Tibial artery (tissue), 4 donors: ENCODE results near the gene NACC1.
"Not testable (repeated sequence)": the region's sequence is repeated elsewhere in the genome, so short reads cannot be mapped to it uniquely, and the experiment has no call there.

Experiments
- DNase-seq, 2 donors: peaks; one replicate each; pipeline ENCODE4 v3.0.0-alpha.2; 2019
- H3K27ac ChIP-seq, 2 donors: fragments of 200-600 bp; sonication (generic) in 1 of 2; 1 replicate in 1 of 2; 2 replicates in 1 of 2; pipeline ENCODE4 v1.5.1; 2018 to 2019; ENCODE audit warnings: mild to moderate bottlenecking in 1 of 2
- H3K27me3 ChIP-seq, 2 donors: fragments of 200-600 bp; sonication (generic) in 1 of 2; one replicate each; pipeline versions ENCODE4 v1.5.1 to v1.6.0; 2016 to 2019
- H3K36me3 ChIP-seq, 3 donors: fragments of 200-600 bp; sonication (generic) in 2 of 3; one replicate each; pipeline ENCODE4 v1.5.1; 2016 to 2019; ENCODE audit warnings: mild to moderate bottlenecking in 2 of 3
- H3K4me1 ChIP-seq, 4 donors: fragments of 200-600 bp; sonication (generic) in 2 of 4; 1 replicate in 3 of 4; 2 replicates in 1 of 4; pipeline ENCODE4 v1.5.1; 2016 to 2019
- H3K4me3 ChIP-seq, 2 donors: fragments of 200-600 bp; sonication (generic) in 1 of 2; 1 replicate in 1 of 2; 2 replicates in 1 of 2; pipeline ENCODE4 v1.5.1; 2018 to 2019; ENCODE audit warnings: mild to moderate bottlenecking in 2 of 2
- H3K9me3 ChIP-seq, 3 donors: fragments of 200-600 bp; sonication (generic) in 1 of 3; one replicate each; pipeline ENCODE4 v1.5.1; 2016 to 2019
- intact Hi-C: fragments of 100-400 bp; cut with DNase I; formaldehyde crosslinking; loops from one replicate; pipeline ENCODE4 v1.15.0; 2023; ENCODE audit warnings: low total_unique reads
- TF ChIP-seq, protein P1 (sequence below), 2 experiments: fragments of 200-600 bp in 1 of 2; fragments of 450-650 bp in 1 of 2; IDR thresholded peaks; one replicate each; pipeline ENCODE4 v1.5.1; 2017 to 2019; ENCODE audit warnings: antibody characterized with exemption in 2 of 2, mild to moderate bottlenecking in 1 of 2, moderate library complexity in 1 of 2

Gene NACC1

DNA sequence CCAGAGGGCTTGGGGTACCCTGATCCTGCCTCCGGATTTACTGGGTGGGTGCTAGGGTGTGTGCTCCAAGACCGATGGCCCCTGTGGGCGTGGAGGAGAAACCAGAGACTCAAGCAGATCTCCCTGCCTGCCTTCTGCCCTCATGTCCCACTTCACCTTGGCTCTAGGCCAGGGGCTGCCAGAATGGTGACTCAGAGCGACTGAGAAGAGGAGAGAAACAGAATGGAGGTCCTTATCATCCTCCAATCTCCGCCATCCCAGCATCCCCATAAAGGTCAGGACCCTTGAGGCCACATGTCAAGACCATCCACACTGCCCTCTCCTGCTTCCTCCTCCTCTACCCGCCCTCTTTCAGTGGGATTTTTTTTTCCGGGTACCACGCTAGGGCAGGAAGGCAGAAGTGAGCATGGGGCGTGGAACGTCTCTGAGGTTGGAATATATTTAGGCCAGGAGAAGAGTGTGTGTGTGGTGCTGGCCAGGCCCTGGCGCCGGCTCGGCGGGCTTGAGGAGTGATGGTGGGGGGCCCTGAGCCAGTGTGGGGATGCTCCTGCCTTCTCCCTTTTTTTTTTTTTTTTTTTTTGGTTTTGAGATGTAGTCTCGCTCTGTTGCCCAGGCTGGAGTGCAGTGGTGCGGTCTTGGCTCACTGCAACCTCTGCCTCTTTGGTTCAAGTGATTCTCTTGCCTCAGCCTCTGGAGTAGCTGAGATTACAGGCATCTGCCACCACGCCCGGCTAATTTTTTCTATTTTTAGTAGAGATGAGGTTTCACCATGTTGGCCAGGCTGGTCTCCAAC, 54.5 kb downstream of the NACC1 start:
- TF ChIP-seq, protein P1, sequence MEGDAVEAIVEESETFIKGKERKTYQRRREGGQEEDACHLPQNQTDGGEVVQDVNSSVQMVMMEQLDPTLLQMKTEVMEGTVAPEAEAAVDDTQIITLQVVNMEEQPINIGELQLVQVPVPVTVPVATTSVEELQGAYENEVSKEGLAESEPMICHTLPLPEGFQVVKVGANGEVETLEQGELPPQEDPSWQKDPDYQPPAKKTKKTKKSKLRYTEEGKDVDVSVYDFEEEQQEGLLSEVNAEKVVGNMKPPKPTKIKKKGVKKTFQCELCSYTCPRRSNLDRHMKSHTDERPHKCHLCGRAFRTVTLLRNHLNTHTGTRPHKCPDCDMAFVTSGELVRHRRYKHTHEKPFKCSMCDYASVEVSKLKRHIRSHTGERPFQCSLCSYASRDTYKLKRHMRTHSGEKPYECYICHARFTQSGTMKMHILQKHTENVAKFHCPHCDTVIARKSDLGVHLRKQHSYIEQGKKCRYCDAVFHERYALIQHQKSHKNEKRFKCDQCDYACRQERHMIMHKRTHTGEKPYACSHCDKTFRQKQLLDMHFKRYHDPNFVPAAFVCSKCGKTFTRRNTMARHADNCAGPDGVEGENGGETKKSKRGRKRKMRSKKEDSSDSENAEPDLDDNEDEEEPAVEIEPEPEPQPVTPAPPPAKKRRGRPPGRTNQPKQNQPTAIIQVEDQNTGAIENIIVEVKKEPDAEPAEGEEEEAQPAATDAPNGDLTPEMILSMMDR (IDR thresholded peaks at IDR 0.05) = no peak
- Histone ChIP-seq H3K36me3 (no peaks in the 10 kb centered on the region), H3K27ac (peak overlapping the region; percentile 78 to 79), H3K27me3 (no peaks in the 10 kb centered on the region), H3K4me1 (peaks cover 0 to 39% (median 33%) of the 10 kb centered on the region in 4 donors), H3K4me3 (peak overlapping the region in 1 of 2 donors; percentile 18), H3K9me3 (no peaks in the 10 kb centered on the region)
- peak; percentile 88 to 91 for DNase-seq
- intact Hi-C loops = no loop called here

GRCh38 chr19:13173139-13173737, 55.2 kb downstream of the NACC1 start:
- peak overlapping the region; percentile 78 to 79 for H3K27ac ChIP-seq
- no peaks in the 10 kb centered on the region for H3K9me3 ChIP-seq
- intact Hi-C loops = no loop called here
- no peaks in the 10 kb centered on the region for H3K36me3 ChIP-seq
- H3K27me3 ChIP-seq = no peaks in the 10 kb centered on the region
- H3K4me3 ChIP-seq = no peak overlapping the region
- DNase-seq = no peak
- peaks cover 0 to 32% (median 27%) of the 10 kb centered on the region in 4 donors for H3K4me1 ChIP-seq
- TF ChIP-seq, protein P1 (IDR thresholded peaks at IDR 0.05) = no peak

GRCh38 chr19:13176345-13176744, 58.3 kb downstream of the NACC1 start:
- no peak for DNase-seq

GRCh38 chr19:13177584-13177983, 59.5 kb downstream of the NACC1 start:
- H3K4me1 ChIP-seq = peaks cover 0 to 21% (median 18%) of the 10 kb centered on the region in 4 donors
- DNase-seq, H3K9me3 ChIP-seq, H3K36me3 ChIP-seq, H3K4me3 ChIP-seq, H3K27me3 ChIP-seq, intact Hi-C loops, H3K27ac ChIP-seq: not testable (repeated sequence)

More at GRCh38 chr19:13176345-13176744, 58.3 kb downstream of the NACC1 start:
- no peak overlapping the region for H3K27ac ChIP-seq
- TF ChIP-seq, protein P1 (IDR thresholded peaks at IDR 0.05) = no peak
- intact Hi-C loops = no loop called here
- H3K4me3 ChIP-seq = no peak overlapping the region
- H3K36me3 ChIP-seq = no peaks in the 10 kb centered on the region
- no peaks in the 10 kb centered on the region for H3K27me3 ChIP-seq
- H3K9me3 ChIP-seq = no peaks in the 10 kb centered on the region
- peaks cover 0 to 23% (median 19%) of the 10 kb centered on the region in 4 donors for H3K4me1 ChIP-seq

DNA sequence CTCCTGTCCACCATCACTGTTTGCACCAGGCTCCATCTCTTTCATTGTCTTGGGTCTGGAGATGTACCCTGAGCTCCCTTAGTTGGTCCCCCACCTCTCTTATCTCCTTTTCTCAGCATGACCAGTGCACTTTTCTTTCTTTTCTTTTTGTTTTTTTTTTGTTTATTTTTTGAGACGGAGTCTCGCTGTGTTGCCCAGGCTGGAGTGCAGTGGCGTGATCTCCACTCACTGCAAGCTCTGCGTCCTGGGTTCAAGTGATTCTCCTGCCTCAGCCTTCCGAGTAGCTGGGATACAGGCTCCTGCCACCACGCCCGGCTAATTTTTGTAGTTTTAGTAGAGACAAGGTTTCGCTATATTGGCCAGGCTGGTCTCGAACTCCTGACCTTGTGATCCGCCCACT, 60.2 kb downstream of the NACC1 start:
- H3K4me1 ChIP-seq = peaks cover 0 to 14% (median 12%) of the 10 kb centered on the region in 4 donors
- H3K36me3 ChIP-seq, DNase-seq, H3K27ac ChIP-seq, intact Hi-C loops, H3K9me3 ChIP-seq, H3K27me3 ChIP-seq, H3K4me3 ChIP-seq: not testable (repeated sequence)

DNA sequence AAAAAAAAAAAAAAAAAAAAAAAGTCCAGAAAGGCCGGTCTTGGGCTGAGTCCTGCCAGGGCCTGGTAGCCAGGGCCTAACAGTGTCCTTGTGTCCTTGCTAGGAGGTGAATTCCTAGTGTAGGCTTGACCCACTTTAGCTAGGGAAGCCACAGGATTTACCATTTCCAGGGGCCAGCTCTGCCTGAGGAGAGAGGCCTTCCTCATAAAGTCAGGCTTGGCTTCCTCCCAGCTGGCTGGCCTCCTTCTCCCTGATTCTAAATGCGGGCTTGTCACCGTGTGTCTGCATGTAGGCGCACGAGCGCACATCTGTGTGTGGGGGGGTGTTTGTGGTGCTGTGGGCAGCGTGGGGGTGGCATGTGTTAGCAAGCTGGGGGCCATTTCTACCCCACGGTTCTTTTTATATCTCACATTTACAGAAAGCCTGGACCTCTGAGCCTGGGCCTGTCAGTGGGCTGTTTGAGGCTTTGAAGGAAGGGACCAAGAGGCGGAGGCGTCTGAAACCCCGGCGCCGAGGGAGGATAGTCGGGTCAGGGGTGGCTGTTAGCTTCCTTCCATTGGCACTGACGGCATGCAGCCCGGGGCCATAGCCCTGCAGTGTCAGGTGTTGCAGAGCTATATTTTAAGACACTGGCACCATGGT, 63.8 kb downstream of the NACC1 start:
- Histone ChIP-seq H3K9me3 (no peaks in the 10 kb centered on the region), H3K36me3 (no peaks in the 10 kb centered on the region), H3K27ac (peak overlapping the region in 1 of 2 donors; percentile 10), H3K4me3 (no peak overlapping the region), H3K27me3 (no peaks in the 10 kb centered on the region), H3K4me1 (peaks cover 0 to 12% (median 11%) of the 10 kb centered on the region in 4 donors)
- peak; percentile 68 to 83 for DNase-seq
- intact Hi-C loops = no loop called here
- TF ChIP-seq, protein P1 (IDR thresholded peaks at IDR 0.05) = no peak

DNA sequence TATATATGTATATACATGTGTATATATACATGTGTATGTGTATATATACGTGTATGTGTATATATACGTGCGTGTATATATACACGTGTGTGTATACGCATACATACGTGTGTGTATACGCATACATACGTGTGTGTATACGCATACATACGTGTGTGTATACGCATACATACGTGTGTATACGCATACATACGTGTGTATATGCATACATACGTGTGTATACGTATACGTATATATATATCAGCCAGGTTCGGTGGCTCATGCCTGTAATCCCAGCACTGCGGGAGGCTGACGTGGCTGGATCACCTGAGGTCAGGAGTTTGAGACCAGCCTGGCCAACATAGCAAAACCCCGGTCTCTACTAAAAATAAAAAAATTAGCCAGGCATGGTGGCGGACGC, 66.9 kb downstream of the NACC1 start:
- peaks cover 0 to 12% (median 11%) of the 10 kb centered on the region in 4 donors for H3K4me1 ChIP-seq
- H3K27me3 ChIP-seq, H3K9me3 ChIP-seq, H3K36me3 ChIP-seq, H3K27ac ChIP-seq, DNase-seq, intact Hi-C loops, H3K4me3 ChIP-seq: not testable (repeated sequence)

DNA sequence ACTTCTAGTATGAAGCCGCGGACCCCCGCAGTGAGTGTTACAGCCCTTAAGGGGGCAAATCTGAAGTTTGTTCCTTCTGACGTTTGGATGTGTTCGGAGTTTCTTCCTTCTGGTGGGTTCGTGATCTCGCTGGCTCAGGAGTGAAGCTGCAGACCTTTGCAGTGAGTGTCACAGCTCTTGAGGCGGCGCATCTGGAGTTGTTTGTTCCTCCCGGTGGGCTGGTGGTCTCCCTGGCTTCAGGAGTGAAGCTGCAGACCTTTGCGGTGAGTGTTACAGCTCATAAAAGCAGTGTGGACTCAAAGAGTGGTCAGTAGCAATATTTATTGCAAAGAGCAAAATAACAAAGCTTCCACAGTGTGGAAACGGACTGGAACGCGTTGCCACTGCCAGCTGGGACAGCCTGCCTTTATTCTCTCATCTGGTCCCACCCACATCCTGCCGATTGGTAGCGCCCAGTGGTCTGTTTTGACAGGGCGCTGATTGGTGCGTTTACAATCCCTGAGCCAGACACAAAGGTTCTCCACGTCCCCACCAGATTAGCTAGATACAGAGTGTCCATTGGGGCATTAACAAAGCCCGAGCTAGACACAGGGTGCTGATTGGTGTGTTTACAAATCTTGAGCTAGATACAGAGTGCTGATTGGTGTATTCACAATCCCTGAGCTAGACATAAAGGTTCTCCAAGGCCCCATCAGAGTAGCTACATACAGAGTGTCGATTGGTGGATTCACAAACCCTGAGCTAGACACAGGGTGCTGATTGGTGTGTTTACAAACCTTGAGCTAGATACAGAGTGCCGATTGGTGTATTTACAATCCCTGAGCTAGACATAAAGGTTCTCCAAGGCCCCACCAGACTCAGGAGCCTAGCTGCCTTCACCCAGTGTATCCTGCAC, 67.9 kb downstream of the NACC1 start:
- DNase-seq, H3K36me3 ChIP-seq, H3K4me3 ChIP-seq, H3K9me3 ChIP-seq, intact Hi-C loops, H3K27me3 ChIP-seq, H3K27ac ChIP-seq: not testable (repeated sequence)
- peaks cover 0 to 12% (median 11%) of the 10 kb centered on the region in 4 donors for H3K4me1 ChIP-seq

GRCh38 chr19:13186688-13187087, 68.6 kb downstream of the NACC1 start:
- DNase-seq, H3K4me1 ChIP-seq, H3K27me3 ChIP-seq, H3K9me3 ChIP-seq, intact Hi-C loops, H3K4me3 ChIP-seq, H3K36me3 ChIP-seq, H3K27ac ChIP-seq: not testable (repeated sequence)
